PC-3 (cell line): ENCODE results near the gene ORC5.

Source experiments
- EZH2 ChIP-seq: fragments of 300-600 bp; sonication (generic); IDR thresholded peaks from one replicate; pipeline ENCODE4 v1.6.1; 2017; ENCODE audit warnings: antibody characterized with exemption, mild to moderate bottlenecking, low read length; ENCODE audit not compliant: unreplicated experiment
- EZH2phosphoT487 ChIP-seq: fragments of 300-600 bp; sonication (generic); IDR thresholded peaks from 2 replicates; pipeline ENCODE4 v1.6.1; 2018; ENCODE audit warnings: mild to moderate bottlenecking, antibody characterized with exemption, low read length, borderline replicate concordance
- TF ChIP-seq, protein P1 (sequence below): fragments of 300-600 bp; sonication (generic); conservative IDR thresholded peaks from 2 replicates; pipeline ENCODE4 v1.5.1; 2017; ENCODE audit warnings: antibody characterized with exemption, low read depth, mild to moderate bottlenecking, low read length

GRCh38 chr7:104093127-104093526 lies 114.7 kb downstream of the ORC5 start:
- TF ChIP-seq EZH2 (no peak), EZH2phosphoT487 (no peak)
- TF ChIP-seq, protein P1, sequence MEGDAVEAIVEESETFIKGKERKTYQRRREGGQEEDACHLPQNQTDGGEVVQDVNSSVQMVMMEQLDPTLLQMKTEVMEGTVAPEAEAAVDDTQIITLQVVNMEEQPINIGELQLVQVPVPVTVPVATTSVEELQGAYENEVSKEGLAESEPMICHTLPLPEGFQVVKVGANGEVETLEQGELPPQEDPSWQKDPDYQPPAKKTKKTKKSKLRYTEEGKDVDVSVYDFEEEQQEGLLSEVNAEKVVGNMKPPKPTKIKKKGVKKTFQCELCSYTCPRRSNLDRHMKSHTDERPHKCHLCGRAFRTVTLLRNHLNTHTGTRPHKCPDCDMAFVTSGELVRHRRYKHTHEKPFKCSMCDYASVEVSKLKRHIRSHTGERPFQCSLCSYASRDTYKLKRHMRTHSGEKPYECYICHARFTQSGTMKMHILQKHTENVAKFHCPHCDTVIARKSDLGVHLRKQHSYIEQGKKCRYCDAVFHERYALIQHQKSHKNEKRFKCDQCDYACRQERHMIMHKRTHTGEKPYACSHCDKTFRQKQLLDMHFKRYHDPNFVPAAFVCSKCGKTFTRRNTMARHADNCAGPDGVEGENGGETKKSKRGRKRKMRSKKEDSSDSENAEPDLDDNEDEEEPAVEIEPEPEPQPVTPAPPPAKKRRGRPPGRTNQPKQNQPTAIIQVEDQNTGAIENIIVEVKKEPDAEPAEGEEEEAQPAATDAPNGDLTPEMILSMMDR = no peak
